IPS DF 6.9 (cell line): ENCODE data around the gene ZNF431.
"Not testable (repeated sequence)": the region's sequence is repeated elsewhere in the genome, so short reads cannot be mapped to it uniquely, and the experiment has no call there.

Source experiments
- DNase-seq: peaks from one replicate; pipeline ENCODE4 v3.0.0-alpha.2; 2013; ENCODE audit warnings: low read depth, low spot score
- H3K27ac ChIP-seq: one replicate; pipeline ENCODE4 v1.5.1; 2013; ENCODE audit warnings: low read length, control low read depth
- H3K27me3 ChIP-seq: 2 replicates; pipeline ENCODE4 v1.6.1; 2013; ENCODE audit warnings: mild to moderate bottlenecking, low read length; ENCODE audit not compliant: control insufficient read depth, insufficient read depth
- H3K36me3 ChIP-seq: 2 replicates; pipeline ENCODE4 v1.6.1; 2013; ENCODE audit warnings: low read length; ENCODE audit not compliant: control insufficient read depth, insufficient read depth
- H3K4me1 ChIP-seq: 2 replicates; pipeline ENCODE4 v1.6.1; 2013; ENCODE audit warnings: low read length; ENCODE audit not compliant: control insufficient read depth, insufficient read depth
- H3K4me3 ChIP-seq: 2 replicates; pipeline ENCODE4 v1.5.1; 2013; ENCODE audit warnings: mild to moderate bottlenecking, low read length
- H3K9me3 ChIP-seq: 2 replicates; pipeline ENCODE4 v1.6.1; 2013; ENCODE audit warnings: low read length, inconsistent platforms; ENCODE audit not compliant: control insufficient read depth, insufficient read depth
- WGBS: extraction: QIAGEN DNeasy Blood & Tissue Kit; methylation state at CpG from one replicate; pipeline ENCODE4 v1.1.7; 2013; ENCODE audit warnings: mixed read lengths, missing lambda C conversion rate; ENCODE audit not compliant: insufficient read length, insufficient coverage; 5-methylcytosine and 5-hydroxymethylcytosine counted together

ZNF431 gene

GRCh38 chr19:21210037-21210621, 68.3 kb downstream of the ZNF431 start:
- H3K4me3 ChIP-seq = no peak overlapping the region
- H3K9me3 ChIP-seq = no peaks in the 10 kb centered on the region
- WGBS = no CpG with 5 or more reads among the region's 6 CpGs
- DNase-seq = no peak
- no peak overlapping the region for H3K27ac ChIP-seq
- no peaks in the 10 kb centered on the region for H3K36me3 ChIP-seq
- no peaks in the 10 kb centered on the region for H3K27me3 ChIP-seq
- no peaks in the 10 kb centered on the region for H3K4me1 ChIP-seq

GRCh38 chr19:21221693-21222092, 79.9 kb downstream of the ZNF431 start:
- DNase-seq = no peak
- Histone ChIP-seq H3K27me3 (no peaks in the 10 kb centered on the region), H3K4me1 (no peaks in the 10 kb centered on the region), H3K9me3 (no peaks in the 10 kb centered on the region), H3K4me3 (no peak overlapping the region), H3K27ac (no peak overlapping the region), H3K36me3 (no peaks in the 10 kb centered on the region)

GRCh38 chr19:21229938-21230337, 88.1 kb downstream of the ZNF431 start:
- not testable (repeated sequence) for H3K4me3 ChIP-seq, H3K4me1 ChIP-seq, H3K27me3 ChIP-seq, H3K36me3 ChIP-seq, H3K9me3 ChIP-seq, DNase-seq, H3K27ac ChIP-seq
- WGBS = no CpG with 5 or more reads among the region's 3 CpGs

GRCh38 chr19:21233691-21234090, 91.9 kb downstream of the ZNF431 start:
- Histone ChIP-seq H3K27me3 (no peaks in the 10 kb centered on the region), H3K9me3 (no peaks in the 10 kb centered on the region; the same call in 1 of the 2 replicates), H3K4me1 (no peaks in the 10 kb centered on the region), H3K4me3 (no peak overlapping the region), H3K36me3 (no peaks in the 10 kb centered on the region), H3K27ac (no peak overlapping the region)
- no CpG with 5 or more reads among the region's 2 CpGs for WGBS
- no peak for DNase-seq

GRCh38 chr19:21236751-21237150, 94.9 kb downstream of the ZNF431 start:
- not testable (repeated sequence) for H3K4me1 ChIP-seq, DNase-seq, H3K27ac ChIP-seq, H3K4me3 ChIP-seq, H3K27me3 ChIP-seq, H3K9me3 ChIP-seq, H3K36me3 ChIP-seq
- WGBS = 100% methylated on average over 2 of the region's 4 CpGs

GRCh38 chr19:21238670-21239069, 96.8 kb downstream of the ZNF431 start:
- Histone ChIP-seq H3K36me3 (no peaks in the 10 kb centered on the region), H3K4me3 (no peak overlapping the region), H3K4me1 (no peaks in the 10 kb centered on the region), H3K27me3 (no peaks in the 10 kb centered on the region), H3K27ac (no peak overlapping the region), H3K9me3 (no peaks in the 10 kb centered on the region)
- WGBS = no CpG with 5 or more reads among the region's 2 CpGs
- no peak for DNase-seq
